ENCODE measurements around the gene BTG2. TPM values are rescaled to one million over a fixed set of nuclear protein-coding genes. Genes with fewer than 3 reads are reported as not detected.

The BTG2 gene
- total RNA-seq, 1 donor from 2014 or later, result 33.7 TPM

DNA sequence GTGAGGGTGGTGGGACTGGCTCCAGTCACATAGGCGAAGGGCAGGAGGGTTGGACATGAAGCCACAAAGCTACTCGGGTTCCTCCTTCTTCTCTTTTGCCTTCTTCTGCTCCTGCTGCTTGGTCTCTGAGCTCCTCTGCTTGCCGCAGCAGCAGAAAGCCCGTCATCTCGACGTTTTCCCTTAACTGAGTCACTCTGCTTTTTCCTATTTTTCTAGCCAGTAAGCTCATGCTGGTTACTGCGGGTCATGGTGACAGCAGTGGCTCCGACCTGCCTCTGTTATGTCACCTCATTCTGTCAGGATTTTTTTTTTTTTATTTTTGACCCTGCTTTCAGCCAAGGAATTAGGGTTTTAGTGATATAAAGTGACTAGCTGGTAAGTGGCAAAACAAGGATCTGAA lies 48.2 kb downstream of the BTG2 start:
- Mint-ChIP-seq H3K9me3 (ENCODE audit: unreplicated experiment) (peaks cover 4% of the 10 kb centered on the region), H3K36me3 (ENCODE audit: unreplicated experiment) (no peaks in the 10 kb centered on the region), H3K27ac (ENCODE audit: unreplicated experiment) (no peak overlapping the region), H3K4me3 (ENCODE audit: unreplicated experiment) (no peak overlapping the region), H3K27me3 (ENCODE audit: unreplicated experiment) (peaks cover 60% of the 10 kb centered on the region), H3K4me1 (ENCODE audit: unreplicated experiment) (no peaks in the 10 kb centered on the region)
- DNase-seq (ENCODE audit: extremely low spot score, unreplicated experiment), result no peak
- TF ChIP-seq, protein P1, sequence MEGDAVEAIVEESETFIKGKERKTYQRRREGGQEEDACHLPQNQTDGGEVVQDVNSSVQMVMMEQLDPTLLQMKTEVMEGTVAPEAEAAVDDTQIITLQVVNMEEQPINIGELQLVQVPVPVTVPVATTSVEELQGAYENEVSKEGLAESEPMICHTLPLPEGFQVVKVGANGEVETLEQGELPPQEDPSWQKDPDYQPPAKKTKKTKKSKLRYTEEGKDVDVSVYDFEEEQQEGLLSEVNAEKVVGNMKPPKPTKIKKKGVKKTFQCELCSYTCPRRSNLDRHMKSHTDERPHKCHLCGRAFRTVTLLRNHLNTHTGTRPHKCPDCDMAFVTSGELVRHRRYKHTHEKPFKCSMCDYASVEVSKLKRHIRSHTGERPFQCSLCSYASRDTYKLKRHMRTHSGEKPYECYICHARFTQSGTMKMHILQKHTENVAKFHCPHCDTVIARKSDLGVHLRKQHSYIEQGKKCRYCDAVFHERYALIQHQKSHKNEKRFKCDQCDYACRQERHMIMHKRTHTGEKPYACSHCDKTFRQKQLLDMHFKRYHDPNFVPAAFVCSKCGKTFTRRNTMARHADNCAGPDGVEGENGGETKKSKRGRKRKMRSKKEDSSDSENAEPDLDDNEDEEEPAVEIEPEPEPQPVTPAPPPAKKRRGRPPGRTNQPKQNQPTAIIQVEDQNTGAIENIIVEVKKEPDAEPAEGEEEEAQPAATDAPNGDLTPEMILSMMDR (IDR thresholded peaks at IDR 0.05), result no peak

DNA sequence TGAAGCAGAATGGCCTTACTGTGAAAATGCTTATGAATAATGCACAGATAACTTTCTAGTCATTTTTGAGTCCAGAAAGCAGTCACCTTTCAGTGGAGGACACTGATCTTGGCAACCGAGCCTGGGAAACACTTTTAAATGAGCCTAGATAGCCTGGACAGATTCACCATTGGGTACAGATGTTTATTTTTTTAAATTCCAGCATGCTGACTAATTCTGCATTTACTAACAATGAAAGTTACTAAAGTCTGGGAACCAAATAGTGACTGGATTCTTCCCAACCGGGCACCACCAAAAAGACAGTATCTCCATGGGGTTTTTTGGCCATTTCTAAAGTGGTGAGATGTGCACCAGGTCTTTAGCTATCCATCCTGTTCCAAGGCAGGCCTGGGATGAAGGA lies 48.9 kb downstream of the BTG2 start:
- H3K36me3 Mint-ChIP-seq (ENCODE audit: unreplicated experiment), result no peaks in the 10 kb centered on the region
- DNase-seq (ENCODE audit: extremely low spot score, unreplicated experiment), result no peak
- H3K9me3 Mint-ChIP-seq (ENCODE audit: unreplicated experiment), result peaks cover 4% of the 10 kb centered on the region
- peaks cover 65% of the 10 kb centered on the region for H3K27me3 Mint-ChIP-seq (ENCODE audit: unreplicated experiment)
- H3K4me1 Mint-ChIP-seq (ENCODE audit: unreplicated experiment), result no peaks in the 10 kb centered on the region
- H3K27ac Mint-ChIP-seq (ENCODE audit: unreplicated experiment), result no peak overlapping the region
- no peak overlapping the region for H3K4me3 Mint-ChIP-seq (ENCODE audit: unreplicated experiment)
- TF ChIP-seq, protein P1 (IDR thresholded peaks at IDR 0.05), result no peak

DNA sequence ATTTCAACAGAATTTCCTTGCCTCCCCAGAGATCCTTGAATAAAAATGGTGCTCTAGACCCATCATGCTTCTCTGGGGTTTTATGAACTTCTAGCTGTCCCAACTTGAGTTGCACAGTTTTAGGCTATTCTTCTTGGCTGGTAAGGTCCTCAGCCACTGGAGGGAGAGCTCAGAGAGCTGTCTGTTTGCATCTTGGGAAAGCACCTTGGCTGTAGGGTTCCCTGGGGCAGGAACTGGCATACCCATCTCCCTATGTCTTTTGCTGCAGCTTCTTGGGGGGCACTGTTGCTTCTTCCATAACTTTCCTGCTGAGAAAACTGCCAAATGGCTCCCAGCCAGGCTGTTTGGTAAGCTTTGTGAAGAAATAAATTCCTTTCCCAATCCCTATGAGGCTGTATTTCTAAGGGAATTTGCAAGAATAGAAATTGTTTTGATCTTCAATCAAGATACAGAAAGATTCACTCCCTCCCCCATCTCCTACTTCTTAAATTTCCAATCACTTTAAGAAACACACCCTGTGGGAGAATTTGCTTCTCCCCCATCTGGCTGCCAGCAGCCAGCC lies 53.8 kb downstream of the BTG2 start:
- peaks cover 4% of the 10 kb centered on the region for H3K9me3 Mint-ChIP-seq (ENCODE audit: unreplicated experiment)
- no peak overlapping the region for H3K27ac Mint-ChIP-seq (ENCODE audit: unreplicated experiment)
- H3K27me3 Mint-ChIP-seq (ENCODE audit: unreplicated experiment), result peaks cover 70% of the 10 kb centered on the region

More for the DNA sequence above, 53.8 kb downstream of the BTG2 start:
- H3K36me3 Mint-ChIP-seq (ENCODE audit: unreplicated experiment), result peaks cover 2% of the 10 kb centered on the region
- no peak for DNase-seq (ENCODE audit: extremely low spot score, unreplicated experiment)
- peaks cover 3% of the 10 kb centered on the region for H3K4me1 Mint-ChIP-seq (ENCODE audit: unreplicated experiment)
- TF ChIP-seq, protein P1 (IDR thresholded peaks at IDR 0.05), result no peak
- H3K4me3 Mint-ChIP-seq (ENCODE audit: unreplicated experiment), result no peak overlapping the region

Other genes with a start within 250 kb of the BTG2 start
- gene MYOG, start 219.5 kb upstream of the BTG2 start, total RNA-seq, result not detected in 2 replicates
- 0.21 and 0.26 TPM in 2 replicates for gene ADORA1, start 177.8 kb upstream of the BTG2 start, total RNA-seq
- not detected in 2 replicates for gene MYBPH, start 129.7 kb upstream of the BTG2 start, total RNA-seq
- not detected in 2 replicates for gene CHI3L1, start 118.8 kb upstream of the BTG2 start, total RNA-seq
- not detected in 2 replicates for gene CHIT1, start 75.8 kb upstream of the BTG2 start, total RNA-seq
- not detected in 2 replicates for gene FMOD, start 45.6 kb downstream of the BTG2 start, total RNA-seq
- gene PRELP, start 170.3 kb downstream of the BTG2 start, total RNA-seq, result 0.94 and 1.0 TPM in 2 replicates
- gene OPTC, start 188.6 kb downstream of the BTG2 start, total RNA-seq, result not detected in 2 replicates